HG03354 (cell line): ENCODE measurements around the gene GLB1L2.

Experiments used
- ATAC-seq: cut with Tn5 transposase; IDR thresholded peaks from one replicate; pipeline ENCODE4 v1.9.1; 2021; ENCODE audit warnings: mild to moderate bottlenecking; ENCODE audit not compliant: unreplicated experiment, poor library complexity, severe bottlenecking

The GLB1L2 gene

GRCh38 chr11:134398644-134399292 lies 67.0 kb downstream of the GLB1L2 start:
- ATAC-seq = no peak

- ATAC-seq = no peak
Measured at GRCh38 chr11:134399293-134399654, 67.5 kb downstream of the GLB1L2 start.

DNA sequence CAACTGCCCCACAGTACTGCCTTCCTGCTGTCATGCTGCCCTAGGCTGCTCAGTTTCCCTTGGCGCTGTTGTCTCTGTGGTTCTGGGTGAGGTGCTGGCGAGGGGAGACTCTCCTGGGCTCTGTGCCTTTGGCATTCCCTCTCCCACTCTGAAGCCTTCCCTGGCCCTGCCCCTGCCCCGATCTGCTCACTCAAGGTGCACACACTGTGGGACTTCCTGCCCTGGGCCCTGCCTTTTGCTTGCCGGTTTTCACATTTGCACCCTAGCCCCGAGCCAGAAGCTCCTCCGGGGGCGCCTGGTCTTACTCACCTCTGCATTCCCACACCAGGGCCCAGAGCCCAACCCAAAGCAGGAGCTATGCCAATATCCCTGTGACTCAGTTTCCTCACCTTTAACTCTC lies 68.2 kb downstream of the GLB1L2 start:
- no peak for ATAC-seq

DNA sequence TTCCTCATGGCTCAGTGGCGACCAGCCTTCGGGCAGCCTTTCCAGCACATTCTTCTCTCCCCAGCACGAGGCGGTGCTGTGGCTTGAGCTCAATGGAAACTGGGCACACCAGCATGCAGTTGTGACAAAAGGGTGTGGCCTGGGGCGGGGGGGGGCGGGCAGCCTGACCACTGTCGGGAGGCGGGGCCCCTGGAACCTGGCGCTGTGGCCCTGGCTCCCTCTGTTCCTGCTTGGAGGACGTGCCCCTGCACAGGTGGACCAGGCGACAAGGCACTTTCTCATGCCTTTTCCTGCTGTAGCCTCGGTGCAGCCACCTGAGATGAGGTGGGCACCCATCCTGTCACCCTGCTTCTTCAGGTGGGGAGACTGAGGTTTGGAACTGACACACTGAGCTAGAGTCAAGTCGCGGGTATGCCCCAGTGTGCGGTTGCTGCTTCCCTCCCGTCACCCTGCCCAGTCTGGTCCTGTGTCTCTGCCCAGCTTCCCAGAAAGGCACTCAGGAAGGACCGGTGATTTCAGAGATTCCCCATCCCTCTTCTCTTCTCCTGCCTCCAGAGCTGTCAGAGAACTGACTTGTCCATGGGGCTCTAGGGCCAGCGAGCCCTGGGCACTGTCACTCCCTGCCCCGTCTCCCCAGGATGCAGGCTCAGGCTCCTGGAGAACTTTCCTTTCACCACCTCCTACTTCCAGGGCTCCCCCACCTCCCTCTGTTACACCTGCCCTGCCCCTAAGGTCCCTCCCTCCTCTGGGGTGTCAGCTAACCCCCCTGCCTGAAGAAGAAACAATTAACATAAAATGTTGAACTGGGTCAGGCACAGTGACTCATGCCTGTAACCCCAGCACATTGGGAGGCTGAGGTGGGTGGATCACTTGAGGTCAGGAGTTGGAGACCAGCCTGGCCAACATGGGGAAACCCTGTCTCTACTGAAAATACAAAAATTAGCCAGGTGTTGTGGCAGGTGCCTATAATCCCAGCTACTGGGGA lies 70.3 kb downstream of the GLB1L2 start:
- ATAC-seq = no peak

DNA sequence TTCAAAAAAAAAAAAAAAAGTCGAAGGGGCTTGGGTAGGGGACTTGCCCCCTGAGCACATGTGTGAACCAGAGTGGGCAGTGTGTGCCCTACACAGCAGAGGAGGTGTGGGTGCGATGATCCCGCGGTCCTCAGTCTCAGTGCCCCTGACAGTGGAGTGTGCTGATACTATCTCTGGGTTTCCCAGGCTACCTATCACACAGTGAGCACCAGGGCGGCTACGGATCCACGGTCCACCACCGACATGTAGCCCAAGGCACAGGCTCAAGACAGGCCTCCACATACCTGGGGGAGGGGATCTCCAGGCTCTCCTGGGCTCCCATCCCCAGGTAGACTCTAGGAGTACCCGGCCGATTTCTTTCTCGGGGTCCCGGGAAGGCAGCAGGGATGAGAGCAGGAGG lies 71.1 kb downstream of the GLB1L2 start:
- no peak for ATAC-seq

DNA sequence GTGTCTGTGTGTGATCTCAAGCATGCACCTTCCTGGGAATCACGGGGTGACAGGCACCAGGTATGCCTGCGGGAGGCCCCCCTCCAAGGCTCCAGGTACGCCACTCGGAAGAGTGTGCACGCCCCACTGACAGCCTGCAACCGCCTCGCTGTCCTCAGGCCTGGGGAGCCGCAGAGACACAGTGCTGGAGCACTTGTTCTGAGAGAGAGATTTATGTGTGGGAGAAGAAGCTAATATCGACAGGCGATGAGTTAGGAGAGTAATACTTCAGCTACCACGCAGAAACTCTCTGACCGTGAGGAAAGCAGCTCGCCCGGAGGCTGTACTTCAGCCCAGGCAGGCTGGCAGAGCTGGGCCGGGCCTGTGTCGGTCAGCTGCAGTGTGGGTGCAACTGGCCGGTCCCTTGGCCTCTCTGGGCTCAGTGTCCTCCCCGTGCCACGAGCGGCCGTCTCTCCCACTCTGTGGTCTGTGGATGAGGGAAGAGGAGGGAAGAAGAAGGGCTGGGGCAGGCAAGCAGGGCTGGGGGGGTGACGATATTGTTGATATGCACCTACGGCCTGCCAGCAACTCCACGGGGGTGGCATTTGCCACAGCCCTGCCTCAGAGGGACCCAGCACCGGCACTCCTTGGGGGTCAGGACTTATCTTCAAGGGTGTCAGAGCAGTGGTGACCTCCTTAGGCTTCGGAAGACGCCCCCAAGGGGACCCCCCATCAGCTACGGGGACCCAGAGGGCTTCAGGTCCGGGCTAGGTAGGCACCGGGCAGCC lies 73.0 kb downstream of the GLB1L2 start:
- no peak for ATAC-seq

DNA sequence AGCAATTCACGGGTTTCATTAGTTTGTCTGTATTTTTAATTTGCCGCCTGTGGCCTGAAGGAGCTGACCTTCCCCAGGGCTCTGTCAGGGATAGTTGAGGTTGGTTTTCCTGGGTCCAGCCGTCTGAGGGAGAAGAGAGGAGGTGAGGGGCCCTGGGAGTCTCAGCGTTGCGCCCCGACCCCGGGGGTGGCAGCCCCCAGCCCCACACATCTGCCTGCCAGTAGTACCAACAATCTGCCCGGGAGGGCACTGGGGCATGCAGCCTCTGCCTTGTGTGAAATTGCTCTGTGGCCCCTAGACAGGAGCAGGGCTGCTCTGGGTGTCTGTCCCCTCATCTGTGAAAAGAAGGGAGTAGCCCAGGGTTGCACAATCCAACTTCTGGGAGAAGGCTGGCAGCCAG lies 73.6 kb downstream of the GLB1L2 start:
- ATAC-seq = no peak

DNA sequence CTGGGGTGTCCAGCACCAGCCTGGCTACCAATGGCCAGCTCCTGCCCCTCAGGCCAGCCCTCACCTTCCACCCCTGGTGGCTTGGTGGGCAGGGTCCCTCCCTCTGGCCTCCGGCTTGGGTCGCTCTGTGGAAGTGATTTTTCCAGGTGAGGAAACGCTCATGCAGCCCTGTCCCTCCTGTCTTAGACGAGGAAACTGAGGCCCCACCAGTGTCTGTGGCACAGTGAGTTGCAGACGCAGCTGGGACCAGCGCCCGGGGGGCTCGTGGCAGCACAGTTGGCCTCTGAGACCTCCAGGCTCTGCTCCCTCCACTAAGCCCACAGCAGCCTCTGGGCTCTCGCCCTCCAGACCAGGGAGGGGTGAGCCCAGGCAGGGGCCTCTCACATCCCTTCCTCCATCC lies 74.1 kb downstream of the GLB1L2 start:
- no peak for ATAC-seq

DNA sequence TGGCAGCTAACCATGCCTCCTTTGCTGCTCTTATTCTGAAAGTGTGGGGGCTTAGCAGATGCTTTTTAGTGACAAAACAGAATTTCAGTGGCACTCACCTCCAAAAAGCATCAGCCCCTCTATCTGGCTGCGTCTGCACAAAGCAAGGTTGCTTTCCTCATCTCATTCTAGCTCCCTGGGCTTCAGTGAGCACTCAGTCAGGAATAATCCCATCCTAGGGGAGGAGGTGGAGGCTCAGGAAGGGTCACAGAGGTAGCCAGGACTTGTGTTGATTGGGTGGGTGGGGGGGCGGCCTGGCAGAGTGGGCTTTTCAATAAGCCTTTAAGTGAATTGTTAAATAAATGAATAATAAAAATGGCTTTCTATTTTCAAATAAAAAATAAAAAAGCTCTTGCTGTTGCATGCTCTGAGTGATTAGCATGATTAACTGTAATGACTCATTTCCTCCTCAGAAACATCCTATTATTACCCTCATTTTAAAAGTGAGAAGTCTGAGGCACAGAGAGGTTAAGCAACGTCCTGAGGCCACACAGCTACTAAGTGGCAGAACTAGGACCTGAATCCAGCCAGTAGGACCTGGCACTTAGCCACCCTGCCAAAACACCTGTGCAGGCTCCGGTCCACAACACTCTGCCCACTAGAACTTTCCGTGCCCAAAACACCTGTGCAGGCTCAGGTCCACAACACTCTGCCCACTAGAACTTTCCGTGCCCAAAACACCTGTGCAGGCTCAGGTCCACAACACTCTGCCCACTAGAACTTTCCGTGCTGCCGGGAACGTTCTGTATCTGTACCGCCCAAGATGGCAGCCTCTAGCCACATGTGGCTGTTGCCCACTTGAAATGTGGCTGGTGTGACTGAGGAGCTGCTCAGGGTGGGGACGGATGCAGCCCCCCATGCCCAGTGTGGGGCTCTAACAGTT lies 74.7 kb downstream of the GLB1L2 start:
- no peak for ATAC-seq

GRCh38 chr11:134407321-134407828 lies 75.6 kb downstream of the GLB1L2 start:
- ATAC-seq = no peak

GRCh38 chr11:134407923-134408322 lies 76.1 kb downstream of the GLB1L2 start:
- no peak for ATAC-seq

DNA sequence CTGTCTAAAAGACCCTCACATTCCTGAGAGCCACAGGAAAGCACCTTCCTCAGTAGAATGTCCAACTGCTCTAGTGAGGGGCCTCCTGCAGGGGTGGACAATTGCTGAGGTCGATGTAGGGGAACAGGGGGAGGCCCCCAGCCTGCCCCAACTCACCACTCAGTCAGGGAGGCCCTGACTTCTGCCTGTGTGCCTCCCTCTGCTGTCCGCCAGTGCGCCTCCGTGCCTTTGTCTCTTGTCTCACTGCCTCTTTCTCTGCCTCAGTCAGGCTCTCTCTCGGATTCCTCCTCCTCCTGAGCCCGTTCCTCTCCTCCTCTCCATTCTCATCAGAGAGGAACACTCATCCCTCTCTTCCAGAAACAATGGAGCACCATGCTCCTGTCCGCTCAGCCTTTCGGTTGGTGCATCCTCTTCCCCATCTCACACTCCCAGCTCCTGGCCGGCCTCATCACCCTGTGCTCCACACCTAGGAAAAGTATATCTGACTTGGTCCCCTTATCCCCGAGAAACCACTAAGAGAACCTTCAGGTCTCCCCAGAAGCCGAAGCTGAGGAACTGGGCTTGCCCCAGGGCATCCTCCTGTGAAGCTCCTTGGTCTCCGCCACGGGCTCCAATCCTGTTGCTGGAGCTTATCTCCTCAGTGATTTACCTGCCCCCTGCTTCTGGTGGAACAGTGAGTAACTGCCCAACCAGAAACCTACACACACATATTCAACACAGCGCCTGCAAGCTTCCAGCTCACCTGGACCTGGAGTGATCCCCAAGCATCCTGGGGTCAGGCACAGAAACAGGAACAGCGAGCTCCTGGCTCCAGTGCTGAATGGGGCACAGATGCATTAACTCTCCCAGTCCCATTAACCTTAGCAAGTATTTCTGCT lies 78.0 kb downstream of the GLB1L2 start:
- no peak for ATAC-seq

DNA sequence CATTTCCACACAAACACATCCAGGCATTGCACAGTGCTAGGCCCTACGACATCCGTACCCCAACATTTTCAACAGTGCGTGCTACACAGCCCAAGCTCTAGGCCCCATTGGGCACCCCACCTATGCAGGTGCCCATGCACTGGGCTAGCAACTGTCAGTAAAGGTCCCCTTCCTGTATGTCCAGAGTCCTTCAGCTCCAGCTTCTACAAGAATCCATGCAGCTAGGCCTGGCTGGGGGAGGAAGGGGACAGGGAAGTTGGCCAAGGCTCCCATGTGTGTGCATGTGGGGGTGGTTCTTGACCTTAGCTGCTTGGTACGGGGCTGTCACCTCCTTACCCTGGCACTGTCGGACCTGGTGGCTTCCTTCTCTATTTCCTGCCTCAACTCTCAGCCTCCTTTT lies 79.0 kb downstream of the GLB1L2 start:
- no peak for ATAC-seq

- ATAC-seq = no peak
Measured at GRCh38 chr11:134412203-134413042, 80.6 kb downstream of the GLB1L2 start, which contains the start of gene B3GAT1. Gene B3GAT1 (minus strand): TSS chr11:134412242. CDS start chr11:134387659, 24,583 bp downstream.

GRCh38 chr11:134413043-134413825 lies 81.4 kb downstream of the GLB1L2 start:
- no peak for ATAC-seq

DNA sequence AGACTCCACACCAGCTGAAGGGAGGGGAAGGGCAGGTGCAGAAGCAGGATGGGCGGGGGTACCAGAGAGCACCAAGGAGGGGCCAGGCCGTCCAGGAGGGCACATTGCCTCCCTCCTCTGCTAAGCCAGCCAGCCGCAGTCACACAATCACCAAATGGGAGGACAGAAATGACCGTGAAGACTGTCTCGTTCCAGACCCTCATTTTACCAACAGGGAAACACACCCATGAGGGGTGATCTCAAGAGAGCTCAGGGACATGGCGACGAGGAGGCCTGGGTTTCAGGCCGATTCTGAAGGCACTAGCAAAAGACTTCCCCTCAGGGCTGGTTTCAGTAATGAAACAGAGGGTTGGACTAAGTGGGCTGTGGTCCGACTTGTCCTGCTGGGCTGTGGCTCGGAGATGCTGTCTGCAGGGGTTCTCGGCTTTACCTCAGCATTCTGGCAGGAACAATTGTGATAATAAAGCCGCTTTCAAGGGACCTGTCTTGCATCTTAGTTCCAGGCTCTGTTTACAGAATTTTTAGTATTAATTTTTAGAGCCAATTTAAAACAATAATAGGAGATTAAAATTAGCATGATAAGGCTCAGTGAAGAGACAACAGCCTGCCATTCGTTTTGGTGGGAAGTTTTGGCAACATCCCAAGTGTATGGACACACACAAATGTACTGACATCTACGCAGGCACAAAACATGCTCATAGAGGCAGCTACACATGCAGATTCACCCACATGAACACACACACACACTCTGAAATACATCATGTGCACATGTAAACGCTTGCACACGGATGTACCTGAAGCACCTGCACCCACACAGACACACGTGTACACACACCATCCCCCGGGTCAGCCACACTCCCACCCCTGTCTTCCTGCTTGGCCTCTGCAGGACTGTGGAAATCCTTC lies 82.3 kb downstream of the GLB1L2 start:
- no peak for ATAC-seq
